ENCODE measurements around the gene UBE2J1. TPM values are rescaled to one million over a fixed set of nuclear protein-coding genes. Genes with fewer than 3 reads are reported as not detected.

Gene UBE2J1
- total RNA-seq, 3 donors from 2014 or later = 15.0 to 19.4 (median 16.1) TPM

DNA sequence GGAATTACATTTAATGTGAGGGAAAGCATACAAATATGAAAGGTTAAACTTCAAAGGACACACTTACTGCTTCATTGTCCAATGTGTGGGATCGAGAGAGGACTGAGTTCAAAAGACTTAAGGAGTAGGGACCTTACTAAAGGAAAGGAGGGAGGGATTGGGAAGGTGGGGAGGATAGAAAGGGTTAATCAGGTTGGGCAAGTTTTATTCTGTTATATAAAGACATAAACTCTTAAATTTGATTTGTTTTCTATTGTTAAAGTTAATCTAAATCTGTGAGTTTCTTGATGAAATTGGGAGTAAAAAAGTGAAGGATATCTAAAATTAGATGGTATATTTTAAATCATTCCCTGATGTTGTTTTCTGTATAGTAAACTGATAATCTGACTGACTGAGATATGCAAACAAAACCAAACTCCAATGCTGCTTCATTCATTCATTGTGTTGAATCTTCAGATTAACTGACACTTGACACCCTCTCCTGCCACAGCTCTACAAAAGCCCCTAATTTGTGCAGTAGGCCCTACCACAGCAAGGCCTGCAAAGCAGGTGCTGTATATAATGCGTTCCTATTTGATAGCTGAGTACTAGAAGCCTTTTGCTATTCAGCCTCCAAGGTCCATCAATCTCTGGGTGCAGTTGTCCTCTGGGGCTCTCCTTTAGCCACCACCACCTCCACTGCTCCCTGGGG lies 1.3 kb upstream of the UBE2J1 start:
- no peaks in the 10 kb centered on the region for H3K27me3 Mint-ChIP-seq (ENCODE audit: low read depth)
- ATAC-seq (no peak), DNase-seq (no peak)
- no peaks in the 10 kb centered on the region for H3K9me3 Mint-ChIP-seq
- H3K4me3 Mint-ChIP-seq = peak overlapping the region; percentile 78
- peaks cover 70% of the 10 kb centered on the region for H3K4me1 Mint-ChIP-seq (ENCODE audit: low read depth)
- H3K36me3 Mint-ChIP-seq (ENCODE audit: insufficient read depth) = no peaks in the 10 kb centered on the region

GRCh38 chr6:89353118-89353556 lies 615 bp upstream of the UBE2J1 start:
- no peaks in the 10 kb centered on the region for H3K9me3 Mint-ChIP-seq
- no peak for DNase-seq
- no peaks in the 10 kb centered on the region for H3K27me3 Mint-ChIP-seq (ENCODE audit: low read depth)
- no peaks in the 10 kb centered on the region for H3K36me3 Mint-ChIP-seq (ENCODE audit: insufficient read depth)
- H3K4me1 Mint-ChIP-seq (ENCODE audit: low read depth) = peaks cover 75% of the 10 kb centered on the region
- no peak for ATAC-seq
- H3K4me3 Mint-ChIP-seq = peak overlapping the region; percentile 78

GRCh38 chr6:89351671-89352277 lies 748 bp downstream of the UBE2J1 start:
- ATAC-seq (no peak), DNase-seq (no peak)
- no peaks in the 10 kb centered on the region for H3K36me3 Mint-ChIP-seq (ENCODE audit: insufficient read depth)
- peak overlapping the region; percentile 93 for H3K4me3 Mint-ChIP-seq
- no peaks in the 10 kb centered on the region for H3K9me3 Mint-ChIP-seq
- no peaks in the 10 kb centered on the region for H3K27me3 Mint-ChIP-seq (ENCODE audit: low read depth)
- H3K4me1 Mint-ChIP-seq (ENCODE audit: low read depth) = peaks cover 69% of the 10 kb centered on the region

- H3K9me3 Mint-ChIP-seq = no peaks in the 10 kb centered on the region
- H3K36me3 Mint-ChIP-seq (ENCODE audit: insufficient read depth) = no peaks in the 10 kb centered on the region
- H3K4me3 Mint-ChIP-seq = peak overlapping the region; percentile 93
- no peaks in the 10 kb centered on the region for H3K27me3 Mint-ChIP-seq (ENCODE audit: low read depth)
- DNase-seq = no peak
- peaks cover 69% of the 10 kb centered on the region for H3K4me1 Mint-ChIP-seq (ENCODE audit: low read depth)
- ATAC-seq = no peak
These were observed 2.1 kb downstream of the UBE2J1 start for GRCh38 chr6:89350281-89350966.

GRCh38 chr6:89348372-89348771 lies 4.2 kb downstream of the UBE2J1 start:
- Mint-ChIP-seq H3K27me3 (ENCODE audit: low read depth) (no peaks in the 10 kb centered on the region), H3K4me1 (ENCODE audit: low read depth) (peaks cover 65% of the 10 kb centered on the region), H3K36me3 (ENCODE audit: insufficient read depth) (no peaks in the 10 kb centered on the region), H3K9me3 (no peaks in the 10 kb centered on the region), H3K4me3 (no peak overlapping the region)
- DNase-seq = no peak
- no peak for ATAC-seq

- Mint-ChIP-seq H3K9me3 (no peaks in the 10 kb centered on the region), H3K4me3 (no peak overlapping the region), H3K27me3 (ENCODE audit: low read depth) (no peaks in the 10 kb centered on the region), H3K4me1 (ENCODE audit: low read depth) (peaks cover 63% of the 10 kb centered on the region), H3K36me3 (ENCODE audit: insufficient read depth) (no peaks in the 10 kb centered on the region)
- DNase-seq (no peak), ATAC-seq (no peak)
These were observed 4.7 kb downstream of the UBE2J1 start for GRCh38 chr6:89347825-89348224.

DNA sequence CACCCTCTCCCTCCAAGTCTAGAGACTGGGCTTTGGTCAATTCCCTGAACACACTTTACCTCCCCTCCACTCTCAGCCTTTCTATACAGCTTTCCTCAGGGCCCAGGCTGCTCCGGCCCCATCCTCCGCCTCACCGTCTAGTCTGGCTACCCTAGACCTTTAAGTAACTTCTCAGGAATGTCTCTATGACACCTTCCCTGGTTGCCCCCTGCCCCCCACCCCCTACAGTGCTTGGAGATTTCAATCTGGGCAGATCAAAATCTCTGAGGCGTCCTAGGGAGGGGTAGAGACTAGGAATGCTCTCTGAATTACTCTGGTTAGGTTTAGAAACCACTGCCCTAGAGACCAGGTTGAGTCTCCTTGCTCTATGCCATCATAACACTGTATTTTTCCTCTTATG lies 6.1 kb downstream of the UBE2J1 start:
- no peak overlapping the region for H3K4me3 Mint-ChIP-seq
- ATAC-seq (no peak), DNase-seq (no peak)
- H3K27me3 Mint-ChIP-seq (ENCODE audit: low read depth) = no peaks in the 10 kb centered on the region
- H3K4me1 Mint-ChIP-seq (ENCODE audit: low read depth) = peaks cover 58% of the 10 kb centered on the region
- no peaks in the 10 kb centered on the region for H3K9me3 Mint-ChIP-seq
- H3K36me3 Mint-ChIP-seq (ENCODE audit: insufficient read depth) = peaks cover 3% of the 10 kb centered on the region

- ATAC-seq = no peak
- Mint-ChIP-seq H3K36me3 (ENCODE audit: insufficient read depth) (peaks cover 28% of the 10 kb centered on the region), H3K27me3 (ENCODE audit: low read depth) (no peaks in the 10 kb centered on the region), H3K4me1 (ENCODE audit: low read depth) (peaks cover 8% of the 10 kb centered on the region), H3K4me3 (no peak overlapping the region), H3K9me3 (no peaks in the 10 kb centered on the region)
- no peak for DNase-seq
These were observed 13.0 kb downstream of the UBE2J1 start for GRCh38 chr6:89339565-89339964.

DNA sequence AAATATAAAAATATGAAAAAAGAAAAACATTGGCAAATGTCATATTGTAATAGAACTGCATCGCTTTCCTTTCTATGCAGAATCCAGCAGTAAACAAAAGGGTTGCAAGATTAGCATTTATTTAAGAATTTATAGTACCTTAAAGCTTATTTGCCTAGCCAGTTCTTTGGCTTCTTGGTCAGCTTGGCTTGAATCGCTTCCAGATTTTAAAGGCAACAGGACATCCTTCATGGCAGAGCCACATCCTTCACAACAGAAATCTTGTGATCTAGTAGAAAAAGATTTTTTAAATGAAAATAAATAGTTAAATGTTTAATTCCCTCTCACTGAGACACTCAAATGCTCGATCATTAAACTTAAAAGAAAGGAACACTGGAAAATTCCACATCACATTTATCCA lies 17.4 kb downstream of the UBE2J1 start:
- no peak overlapping the region for H3K4me3 Mint-ChIP-seq
- no peaks in the 10 kb centered on the region for H3K9me3 Mint-ChIP-seq
- H3K27me3 Mint-ChIP-seq (ENCODE audit: low read depth) = no peaks in the 10 kb centered on the region
- peaks cover 3% of the 10 kb centered on the region for H3K4me1 Mint-ChIP-seq (ENCODE audit: low read depth)
- DNase-seq = no peak
- peaks cover 29% of the 10 kb centered on the region for H3K36me3 Mint-ChIP-seq (ENCODE audit: insufficient read depth)
- ATAC-seq = no peak

- Mint-ChIP-seq H3K27me3 (ENCODE audit: low read depth) (no peaks in the 10 kb centered on the region), H3K36me3 (ENCODE audit: insufficient read depth) (peaks cover 31% of the 10 kb centered on the region), H3K4me3 (no peak overlapping the region), H3K9me3 (no peaks in the 10 kb centered on the region), H3K4me1 (ENCODE audit: low read depth) (no peaks in the 10 kb centered on the region)
- ATAC-seq (no peak), DNase-seq (no peak)
These were observed 21.6 kb downstream of the UBE2J1 start for GRCh38 chr6:89330910-89331309.

DNA sequence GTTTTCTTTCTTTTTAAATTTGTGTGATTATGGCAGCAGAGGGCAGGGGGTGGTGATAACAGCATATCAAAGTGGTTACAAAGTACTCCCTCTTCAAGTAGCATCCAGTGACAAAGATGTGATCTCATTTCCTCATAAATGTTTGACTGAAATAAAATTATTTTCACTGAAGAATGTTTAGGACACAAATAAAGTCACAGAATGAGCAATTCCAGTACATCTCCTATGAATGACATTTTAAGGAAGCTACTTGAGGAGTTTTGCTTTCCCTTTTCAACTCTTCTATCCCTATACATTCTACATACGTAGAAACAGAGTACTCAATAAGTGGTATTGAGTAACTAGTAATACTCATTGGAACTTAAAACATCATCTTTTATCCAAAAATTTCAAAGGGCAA lies 23.5 kb downstream of the UBE2J1 start:
- DNase-seq (no peak), ATAC-seq (no peak)
- Mint-ChIP-seq H3K9me3 (no peaks in the 10 kb centered on the region), H3K27me3 (ENCODE audit: low read depth) (no peaks in the 10 kb centered on the region), H3K4me3 (no peak overlapping the region), H3K36me3 (ENCODE audit: insufficient read depth) (peaks cover 31% of the 10 kb centered on the region), H3K4me1 (ENCODE audit: low read depth) (no peaks in the 10 kb centered on the region)

GRCh38 chr6:89324304-89324703 lies 28.2 kb downstream of the UBE2J1 start:
- Mint-ChIP-seq H3K4me1 (ENCODE audit: low read depth) (peaks cover 3% of the 10 kb centered on the region), H3K9me3 (no peaks in the 10 kb centered on the region), H3K27me3 (ENCODE audit: low read depth) (no peaks in the 10 kb centered on the region), H3K4me3 (no peak overlapping the region), H3K36me3 (ENCODE audit: insufficient read depth) (peaks cover 24% of the 10 kb centered on the region)
- DNase-seq (no peak), ATAC-seq (no peak)

- Mint-ChIP-seq H3K4me3 (no peak overlapping the region), H3K9me3 (no peaks in the 10 kb centered on the region), H3K27me3 (ENCODE audit: low read depth) (no peaks in the 10 kb centered on the region), H3K36me3 (ENCODE audit: insufficient read depth) (peaks cover 18% of the 10 kb centered on the region), H3K4me1 (ENCODE audit: low read depth) (peaks cover 3% of the 10 kb centered on the region)
- DNase-seq (no peak), ATAC-seq (no peak)
These were observed 29.0 kb downstream of the UBE2J1 start for GRCh38 chr6:89323511-89323971.

DNA sequence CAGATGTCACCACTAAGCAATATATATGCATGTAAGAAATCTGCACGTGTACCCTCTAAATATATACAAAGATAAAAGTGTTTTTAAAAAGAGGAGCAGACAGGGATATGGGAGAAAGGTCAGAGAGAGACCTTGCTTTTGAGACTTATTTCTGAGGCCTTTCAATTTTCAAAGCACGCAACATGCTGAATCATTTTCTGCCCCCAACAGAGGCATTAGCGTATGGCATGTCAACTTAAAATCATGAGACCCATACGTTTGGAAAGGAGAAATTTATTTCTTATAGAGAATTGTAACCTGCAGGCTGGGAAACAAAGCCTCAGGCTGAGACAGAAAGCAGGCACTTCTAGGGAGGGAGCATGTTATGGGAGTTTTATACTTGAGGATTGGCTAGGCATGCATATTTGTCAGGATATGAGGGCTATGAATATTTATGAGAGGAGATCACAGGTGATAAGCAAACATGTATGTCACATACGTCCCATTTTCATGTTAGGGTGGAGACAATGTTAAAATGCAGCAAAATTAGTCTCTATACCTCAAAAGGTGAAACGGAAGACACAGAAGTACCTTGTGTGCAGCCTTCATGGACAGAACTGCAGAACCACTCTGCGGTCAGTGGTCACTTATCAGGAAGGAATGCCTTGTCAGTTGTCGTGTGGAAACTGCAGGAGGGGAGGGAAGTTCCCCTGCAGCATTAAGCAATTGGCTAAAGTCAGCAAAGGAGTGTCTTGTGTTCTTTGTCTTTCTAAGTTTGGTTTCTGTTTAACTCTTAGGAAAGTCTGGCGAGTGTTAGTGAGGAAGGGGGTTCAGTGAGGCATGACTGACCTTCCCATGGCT lies 31.2 kb downstream of the UBE2J1 start:
- no peaks in the 10 kb centered on the region for H3K27me3 Mint-ChIP-seq (ENCODE audit: low read depth)
- ATAC-seq (no peak), DNase-seq (no peak)
- H3K4me3 Mint-ChIP-seq = no peak overlapping the region
- H3K36me3 Mint-ChIP-seq (ENCODE audit: insufficient read depth) = peaks cover 22% of the 10 kb centered on the region
- peaks cover 3% of the 10 kb centered on the region for H3K4me1 Mint-ChIP-seq (ENCODE audit: low read depth)
- H3K9me3 Mint-ChIP-seq = no peaks in the 10 kb centered on the region

Measured in activated T-cell treated with anti-CD3 and anti-CD28 coated beads, Interleukin-2, amount 50 U/mL, for 4 hours (primary cell).